AG04449 (cell line): ENCODE results near the gene AKIRIN2.

Source experiments
- CTCF ChIA-PET: fragments of 350-600 bp; formaldehyde crosslinking; extraction: SDS; loops from one replicate; lab custom pipeline; 2021; ENCODE audit warnings: antibody characterized with exemption; lab: Yijun Ruan, JAX
- POLR2A ChIA-PET: fragments of 400-600, 350-600 bp; formaldehyde crosslinking; extraction: SDS; loops from one replicate; lab custom pipeline; 2020; ENCODE audit warnings: antibody characterized with exemption, inconsistent platforms; lab: Yijun Ruan, JAX
- DNase-seq: peaks from one replicate; pipeline ENCODE4 v3.0.0-alpha.2; 2010; ENCODE audit warnings: low read depth, low spot score
- H3K4me3 ChIP-seq: 2 replicates; pipeline ENCODE4 v1.5.1; 2011; ENCODE audit warnings: low read depth, mild to moderate bottlenecking, control low read depth, low read length
- CTCF ChIP-seq: IDR thresholded peaks from one replicate; pipeline ENCODE4 v1.5.1; 2011; ENCODE audit warnings: mild to moderate bottlenecking, moderate library complexity, low read length, control low read depth, inconsistent platforms; ENCODE audit not compliant: insufficient read depth; ENCODE audit errors: missing control alignments

Gene AKIRIN2

DNA sequence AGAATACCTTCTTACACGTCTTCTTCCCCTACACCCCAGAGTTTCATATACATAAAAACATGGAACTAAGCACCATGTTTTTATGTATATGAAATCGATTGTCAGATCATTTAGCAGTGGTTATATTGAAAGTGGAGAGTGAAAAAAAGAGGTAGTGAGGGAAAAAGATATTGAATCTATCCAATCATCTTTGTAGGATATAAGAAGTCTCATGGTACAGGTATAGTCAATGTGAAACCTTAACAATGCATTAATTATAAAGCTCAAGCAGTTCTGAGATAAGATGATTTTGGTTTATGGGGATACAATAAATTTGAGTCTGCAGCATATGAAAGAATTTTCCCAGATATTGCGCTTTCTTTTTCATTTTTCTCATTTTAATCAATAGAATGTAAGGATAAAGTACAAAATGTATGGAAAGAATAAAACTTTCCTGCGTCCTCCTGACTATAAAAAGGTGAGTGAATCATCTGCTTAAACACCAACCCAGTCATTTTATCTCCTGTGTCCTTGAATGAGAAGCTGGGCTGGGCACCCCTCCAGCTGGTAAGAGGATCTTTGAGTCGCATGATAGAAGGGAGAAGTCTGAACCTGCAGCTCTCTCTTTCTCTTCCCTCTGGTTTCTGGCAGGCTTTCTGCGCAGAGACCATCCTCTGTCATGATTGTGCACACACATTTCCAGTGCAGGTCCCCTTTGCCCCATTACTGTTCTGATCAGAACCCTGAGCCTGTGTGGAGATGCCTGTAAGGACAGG lies 28.1 kb upstream of the AKIRIN2 start:
- no peak overlapping the region for H3K4me3 ChIP-seq
- ChIA-PET POLR2A (no interaction called here), CTCF (no interaction called here)
- DNase-seq = no peak
- TF ChIP-seq CTCF = no peak

DNA sequence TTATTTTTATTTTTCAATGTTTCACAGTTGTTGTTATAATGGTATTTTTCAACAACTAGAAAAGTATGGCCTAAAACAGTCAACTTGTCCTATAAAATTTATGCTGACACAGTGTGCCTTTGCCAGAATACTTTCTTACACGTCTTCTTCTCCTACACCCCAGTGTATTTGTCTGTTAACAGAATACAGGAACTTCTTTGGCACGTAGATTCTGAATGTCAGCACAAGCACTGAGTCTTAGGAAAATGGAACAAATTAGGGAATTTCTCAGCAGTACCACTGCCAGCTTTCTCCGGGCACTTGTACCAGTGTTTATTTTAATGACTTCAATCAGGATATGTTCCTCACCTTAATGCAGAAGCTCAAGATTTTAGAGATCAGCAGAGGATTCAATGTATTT lies 26.7 kb upstream of the AKIRIN2 start:
- ChIA-PET POLR2A (no interaction called here), CTCF (no interaction called here)
- DNase-seq = no peak
- TF ChIP-seq CTCF = no peak
- H3K4me3 ChIP-seq = no peak overlapping the region

DNA sequence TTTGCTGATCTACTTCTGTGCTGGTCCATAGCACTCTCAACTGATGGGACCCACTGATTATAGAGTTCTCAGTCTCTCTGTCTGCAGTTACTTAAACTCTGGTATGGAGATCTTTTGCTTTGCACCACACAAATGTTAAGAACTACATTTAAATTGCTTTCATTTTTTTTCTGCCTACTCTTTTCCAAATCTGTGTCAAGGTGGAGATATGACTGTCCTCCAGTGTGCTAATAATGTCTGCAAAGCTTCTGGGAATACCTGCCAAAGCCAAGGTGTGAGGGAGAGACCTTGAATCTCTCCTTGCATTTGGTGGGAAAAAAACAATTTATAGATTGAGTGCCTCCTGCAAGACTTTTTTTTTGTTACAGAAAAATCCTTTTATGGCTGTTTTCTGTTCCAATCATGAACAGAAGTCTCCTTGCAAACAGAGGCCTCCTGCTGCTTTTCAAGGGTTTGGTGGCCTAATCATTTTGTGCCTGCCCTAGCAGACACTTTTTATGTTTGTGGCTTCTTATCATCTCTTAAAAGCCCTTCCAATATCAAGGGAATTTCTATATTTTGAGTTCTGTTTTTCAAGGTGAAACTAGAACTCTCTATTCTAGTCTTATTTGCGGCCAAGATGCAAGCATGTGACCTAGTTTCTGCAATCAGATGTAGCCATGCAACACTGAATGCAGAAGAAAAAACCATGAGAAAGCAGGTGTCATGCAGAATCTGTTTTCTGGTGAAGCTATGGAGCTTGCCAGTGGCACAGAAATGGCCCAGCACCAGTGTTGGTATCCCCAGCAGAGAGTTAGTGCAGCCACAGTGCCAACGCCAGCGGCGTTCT lies 23.2 kb upstream of the AKIRIN2 start:
- CTCF ChIA-PET = no interaction called here
- no peak for DNase-seq
- POLR2A ChIA-PET = no interaction called here
- H3K4me3 ChIP-seq = no peak overlapping the region
- no peak for TF ChIP-seq CTCF

GRCh38 chr6:87723170-87724078 lies 21.4 kb upstream of the AKIRIN2 start:
- POLR2A ChIA-PET = interaction anchor here (1.1 kb wide), 1 partner anchor 21 kb away, joined by 4 read pairs; the partner anchor contains the start of gene AKIRIN2
- no peak overlapping the region for H3K4me3 ChIP-seq
- no peak for TF ChIP-seq CTCF
- CTCF ChIA-PET = interaction anchor here (0.7 to 0.9 kb wide), 4 partner anchors 17 to 31 kb away, joined by 3 read pairs; no protein-coding TSS in a partner anchor
- peak; percentile 72 for DNase-seq

GRCh38 chr6:87722540-87723169 lies 20.6 kb upstream of the AKIRIN2 start:
- no peak overlapping the region for H3K4me3 ChIP-seq
- POLR2A ChIA-PET = interaction anchor here (1.1 kb wide), 1 partner anchor 21 kb away, joined by 4 read pairs; the partner anchor contains the start of gene AKIRIN2
- no peak for TF ChIP-seq CTCF
- CTCF ChIA-PET = interaction anchor here (0.8 to 0.9 kb wide), 2 partner anchors 20 to 32 kb away, joined by 3 read pairs; no protein-coding TSS in a partner anchor
- DNase-seq = no peak
